K562 (cell line): ENCODE data around the gene ANO1. TPM values are rescaled to one million over a fixed set of nuclear protein-coding genes. Genes with fewer than 3 reads are reported as not detected.

ENCODE experiments used
- ATAC-seq: fragments of 200-7000 bp; cut with Tn5 transposase; 3 replicates; pipeline ENCODE4 v1.9.1; 2020; ENCODE audit warnings: moderate library complexity
- BruUV-seq: library from RNA; stranded (reverse); fragments of 400-500 nt; replicated peaks from 2 replicates; lab custom pipeline; 2021; lab: Mats Ljungman, UMichigan
- CTCF ChIA-PET: fragments of 300-600 bp; formaldehyde crosslinking; extraction: SDS; loops from one replicate; lab custom pipeline; 2021; ENCODE audit warnings: low intra/inter-chr PET ratio; lab: Yijun Ruan, JAX
- POLR2A ChIA-PET: fragments of 300-600, 350-650 bp; sonication (Branson Sonifier 250); formaldehyde crosslinking; extraction: SDS; loops from one replicate; lab custom pipeline; 2021; ENCODE audit warnings: antibody characterized with exemption, inconsistent platforms; lab: Yijun Ruan, JAX
- DNase-seq, 4 experiments: peaks; one replicate each; pipeline versions ENCODE4 v3.0.0 to v3.0.0-alpha.2; 2011 to 2018; ENCODE audit warnings: low spot score in 3 of 4, mixed read lengths in 3 of 4; ENCODE audit errors: extremely low read depth in 1 of 4
- FAIRE-seq: peaks from 2 replicates; lab custom pipeline; 2011; peaks lifted over from hg19 to GRCh38; lab: Jason Lieb, UNC
- H2AFZ ChIP-seq: 2 replicates; pipeline ENCODE4 v1.6.0; 2011; ENCODE audit warnings: low read depth, low read length, control low read depth, inconsistent platforms
- H3K27ac ChIP-seq: fragments of 200-600 bp; 3 replicates; pipeline ENCODE4 v1.8.0; 2011; ENCODE audit warnings: low read depth, mild to moderate bottlenecking, control low read depth, inconsistent platforms, low read length, moderate library complexity, mixed read lengths; ENCODE audit errors: extremely low read depth
- H3K27me3 ChIP-seq, 2 experiments: fragments of 300-600 bp in 1 of 2; 2 replicates in 1 of 2; 3 replicates in 1 of 2; pipeline versions ENCODE4 v1.6.0 to v1.8.0; 2011; ENCODE audit warnings: inconsistent platforms in 2 of 2, low read length in 2 of 2, mild to moderate bottlenecking in 1 of 2, mixed read lengths in 1 of 2, moderate library complexity in 1 of 2; ENCODE audit not compliant: control insufficient read depth in 2 of 2, insufficient read depth in 2 of 2
- H3K36me3 ChIP-seq: fragments of 300-600 bp; 3 replicates; pipeline ENCODE4 v1.8.0; 2011; ENCODE audit warnings: mild to moderate bottlenecking, low read length, inconsistent platforms; ENCODE audit not compliant: control insufficient read depth, insufficient read depth
- H3K4me1 ChIP-seq, 2 experiments: fragments of 200-600 bp in 1 of 2; replicated peaks in 1 of 2; 2 replicates in 1 of 2; 3 replicates in 1 of 2; pipeline versions ENCODE4 v1.5.1 to v1.8.0; 2011; ENCODE audit warnings: inconsistent platforms in 2 of 2, low read length in 2 of 2, mild to moderate bottlenecking in 1 of 2, mixed read lengths in 1 of 2, moderate library complexity in 1 of 2; ENCODE audit not compliant: control insufficient read depth in 2 of 2, insufficient read depth in 2 of 2
- H3K4me2 ChIP-seq: 2 replicates; pipeline ENCODE4 v1.6.1; 2011; ENCODE audit warnings: low read length, control low read depth, inconsistent platforms, mixed read lengths; ENCODE audit not compliant: insufficient read depth
- H3K4me3 ChIP-seq: fragments of 200-600 bp; sonication (generic), shearing (Covaris generic); 2 replicates; pipeline ENCODE4 v1.5.1; 2016; ENCODE audit warnings: control low read depth, inconsistent platforms
- H3K79me2 ChIP-seq: fragments of 200-600 bp; 3 replicates; pipeline ENCODE4 v1.8.0; 2011; ENCODE audit warnings: low read length, inconsistent platforms; ENCODE audit not compliant: control insufficient read depth, insufficient read depth
- H3K9ac ChIP-seq, 2 experiments: 2 replicates each; pipeline versions ENCODE4 v1.6.0 to v1.6.1; 2011; ENCODE audit warnings: low read depth in 2 of 2, low read length in 2 of 2, control low read depth in 1 of 2, inconsistent platforms in 1 of 2, mild to moderate bottlenecking in 1 of 2, mixed read lengths in 1 of 2; ENCODE audit not compliant: insufficient read depth in 1 of 2
- H3K9me1 ChIP-seq: one replicate; pipeline ENCODE4 v1.6.0; 2011; ENCODE audit warnings: inconsistent platforms, mild to moderate bottlenecking, low read length, moderate library complexity; ENCODE audit not compliant: control insufficient read depth, insufficient read depth
- H3K9me3 ChIP-seq: replicated peaks from 2 replicates; pipeline ENCODE4 v1.5.1; 2011; ENCODE audit warnings: low read depth, low read length, inconsistent platforms; ENCODE audit not compliant: control insufficient read depth, insufficient read depth
- H4K20me1 ChIP-seq: replicated peaks from 2 replicates; pipeline ENCODE4 v1.6.1; 2011; ENCODE audit warnings: low read length, inconsistent platforms, mixed read lengths; ENCODE audit not compliant: control insufficient read depth, insufficient read depth
- BHLHE40 ChIP-seq: IDR thresholded peaks from 2 replicates; pipeline ENCODE4 v1.6.1; 2011; ENCODE audit warnings: low read length, improper control_type of control experiment
- ERF ChIP-seq: fragments of 450-650 bp; formaldehyde crosslinking; IDR thresholded peaks from 2 replicates; pipeline ENCODE4 v1.4.0; 2020; ENCODE audit warnings: mild to moderate bottlenecking, mixed read lengths
- HDGF ChIP-seq: fragments of 450-650 bp; IDR thresholded peaks from 2 replicates; pipeline ENCODE4 v1.6.1; 2016
- JUND ChIP-seq, 2 experiments: IDR thresholded peaks; 2 replicates in 1 of 2; 3 replicates in 1 of 2; pipeline ENCODE4 v1.6.1; 2011; ENCODE audit warnings: borderline replicate concordance in 2 of 2, low read depth in 2 of 2, low read length in 2 of 2, improper control_type of control experiment in 1 of 2, missing biosample characterization in 1 of 2, missing genetic modification characterization in 1 of 2, missing genetic modification reagents in 1 of 2
- RREB1 ChIP-seq: fragments of 250-450 bp; sonication (Bioruptor Pico); IDR thresholded peaks from 2 replicates; pipeline ENCODE4 v1.4.0; 2020
- SMAD1 ChIP-seq: fragments of 150-350 bp; IDR thresholded peaks from 2 replicates; pipeline ENCODE4 v1.6.1; 2014; ENCODE audit warnings: low read length, low read depth; ENCODE audit not compliant: partially characterized antibody
- SNRNP70 ChIP-seq: fragments of 200-400 bp; formaldehyde crosslinking; optimal IDR thresholded peaks from 2 replicates; pipeline ENCODE3; 2017; ENCODE audit warnings: low read depth, low read length
- SPI1 ChIP-seq: IDR thresholded peaks from 2 replicates; pipeline ENCODE4 v1.6.1; 2011; ENCODE audit warnings: low read depth, low read length, control low read depth, borderline replicate concordance
- ZBTB34 ChIP-seq: fragments of 250-450 bp; sonication (Bioruptor Pico); IDR thresholded peaks from 2 replicates; pipeline ENCODE4 v1.8.0; 2021; ENCODE audit warnings: mild to moderate bottlenecking, moderate library complexity
- ZEB2 ChIP-seq: fragments of 450-650 bp; IDR thresholded peaks from 2 replicates; pipeline ENCODE4 v1.6.1; 2016
- ZNF398 ChIP-seq: fragments of 250-450 bp; sonication (Bioruptor Pico); IDR thresholded peaks from 2 replicates; pipeline ENCODE4 v1.8.0; 2021; ENCODE audit warnings: moderate library complexity, mild to moderate bottlenecking, inconsistent platforms
- ZNF79 ChIP-seq: fragments of 250-450 bp; sonication (Bioruptor Pico); IDR thresholded peaks from 2 replicates; pipeline ENCODE4 v1.4.0; 2020; ENCODE audit warnings: low read depth, mild to moderate bottlenecking, moderate library complexity
- WGBS: fragments of 100-300 bp; shearing (Covaris generic); methylation state at CpG from one replicate; pipeline ENCODE4 v1.1.6; 2016; ENCODE audit warnings: low coverage, mixed read lengths; ENCODE audit not compliant: insufficient coverage; ENCODE audit errors: missing lambda C conversion rate; 5-methylcytosine and 5-hydroxymethylcytosine counted together
- in situ Hi-C: fragments of 300-500 bp; cut with MboI; formaldehyde crosslinking; loops from 4 replicates; pipeline ENCODE4 v1.15.0; 2018; ENCODE audit warnings: inconsistent platforms, mixed read lengths
- intact Hi-C: fragments of 100-400 bp; cut with micrococcal nuclease; formaldehyde crosslinking; loops from 2 replicates; pipeline ENCODE4 v1.14.2; 2022
- polyA plus RNA-seq, 8 experiments: library from polyadenylated mRNA; depleted of rRNA in 4 of 8; stranded (reverse) in 5 of 8; unstranded in 3 of 8; fragments of >200 nt; fragmentation: Nextera tagmentation in 2 of 8; fragmentation: Illumina TruSeq in 1 of 8; extraction: Ambion mirVana in 2 of 8; extraction: Trizol in 1 of 8; gene quantifications; 2 replicates each; pipeline versions ENCODE4 v1.2.1 to v1.2.3, GENCODE V29; 2011 to 2014; ENCODE audit warnings: inconsistent platforms in 1 of 8, missing spikeins in 1 of 8
- total RNA-seq, 7 experiments: library from RNA; depleted of rRNA in 6 of 7; stranded (reverse); fragments of >200 nt in 6 of 7; fragmentation: Illumina TruSeq in 2 of 7; extraction: Trizol in 2 of 7; gene quantifications; 2 replicates each; pipeline versions ENCODE4 v1.2.1 to v1.2.3, GENCODE V29; 2011 to 2021; ENCODE audit warnings: low replicate concordance in 1 of 7
- TF ChIP-seq, protein P1 (sequence below), 2 experiments: fragments of 250-450 bp in 1 of 2; fragments of 450-650 bp in 1 of 2; sonication (Bioruptor Pico) in 1 of 2; IDR thresholded peaks; 2 replicates each; pipeline versions ENCODE4 v1.6.1 to v1.8.0; 2016 to 2021; ENCODE audit warnings: mild to moderate bottlenecking in 2 of 2, moderate library complexity in 2 of 2, missing compliant biosample characterization in 1 of 2, missing genetic modification characterization in 1 of 2

ANO1 gene
- total and polyA plus RNA-seq, 9 of the 15 experiments (the other 6 are each of a cell fraction or from before 2014, with no cell fraction given): not detected

DNA sequence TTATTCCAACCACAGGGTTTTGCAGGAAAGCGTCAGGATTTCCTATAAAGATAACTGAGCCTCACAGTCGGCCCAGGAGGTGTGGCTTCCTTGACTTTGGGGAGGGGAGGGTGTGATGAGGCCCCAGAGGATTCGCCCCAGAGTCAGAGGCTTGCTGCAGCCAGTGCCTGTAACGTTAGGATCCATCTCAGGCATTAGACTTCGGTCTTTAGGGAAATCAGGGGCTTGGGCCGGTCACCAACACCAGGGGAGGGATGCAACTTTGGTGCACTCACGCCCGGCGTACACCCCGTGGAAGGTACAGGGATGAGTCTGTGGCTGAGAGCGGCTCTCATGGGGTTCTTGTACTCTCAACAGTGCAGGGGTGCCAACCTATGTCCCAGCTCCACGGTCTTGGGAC, 5.7 kb upstream of the ANO1 start:
- H3K79me2 ChIP-seq: no peaks in the 10 kb centered on the region
- DNase-seq (no peak), FAIRE-seq (no peak), ATAC-seq (no peak)
- in situ Hi-C loops (loop anchor here (5.0 kb wide), 1 partner anchor 75 kb away; no protein-coding TSS in a partner anchor), intact Hi-C loops (no loop called here)
- WGBS: 0% methylated on average over 11 of the region's 12 CpGs
- no peaks in the 10 kb centered on the region for H3K9me3 ChIP-seq
- H3K9me1 ChIP-seq: no peaks in the 10 kb centered on the region
- no peak overlapping the region for H3K27ac ChIP-seq
- H3K36me3 ChIP-seq: no peaks in the 10 kb centered on the region
- no peak overlapping the region for H3K4me2 ChIP-seq
- no peak overlapping the region for H3K4me3 ChIP-seq
- ChIA-PET POLR2A (no interaction called here), CTCF (no interaction called here)
- BruUV-seq: no TSS peak
- H3K27me3 ChIP-seq: peaks cover 57 to 92% of the 10 kb centered on the region in 2 experiments
- H2AFZ ChIP-seq: no peak overlapping the region
- H4K20me1 ChIP-seq: peaks cover 10% of the 10 kb centered on the region
- no peak overlapping the region for H3K9ac ChIP-seq
- no peaks in the 10 kb centered on the region; a peak in 1 of 5 replicates for H3K4me1 ChIP-seq
- TF ChIP-seq ZEB2: no peak
- no peak for TF ChIP-seq JUND (IDR thresholded peaks at IDR 0.05; ENCODE audit: borderline replicate concordance, low read depth, low read length)
- no peak for TF ChIP-seq JUND (tag; IDR thresholded peaks at IDR 0.05; ENCODE audit: borderline replicate concordance, low read depth, low read length)
- TF ChIP-seq SPI1: no peak
- TF ChIP-seq HDGF: no peak
- TF ChIP-seq ERF: no peak
- no peak for TF ChIP-seq BHLHE40
- no peak for TF ChIP-seq ZNF398
- TF ChIP-seq ZBTB34 (CRISPR knock-in tag): no peak
- TF ChIP-seq SNRNP70: no peak
- TF ChIP-seq ZNF79 (CRISPR knock-in tag): no peak
- TF ChIP-seq, protein P1, sequence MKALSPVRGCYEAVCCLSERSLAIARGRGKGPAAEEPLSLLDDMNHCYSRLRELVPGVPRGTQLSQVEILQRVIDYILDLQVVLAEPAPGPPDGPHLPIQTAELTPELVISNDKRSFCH (CRISPR knock-in tag; IDR thresholded peaks at IDR 0.05): no peak
- TF ChIP-seq, protein P1 (tag; IDR thresholded peaks at IDR 0.05): no peak
- TF ChIP-seq SMAD1: no peak
- no peak for TF ChIP-seq RREB1 (CRISPR knock-in tag)
